Adrenal gland (tissue), 5 donors: ENCODE data around the gene OPCML.

Source experiments
- POLR2A ChIP-seq, 2 donors: fragments of 450-650 bp; IDR thresholded peaks; one replicate each; pipeline ENCODE4 v1.6.1; 2017; ENCODE audit warnings: antibody characterized with exemption in 2 of 2, mild to moderate bottlenecking in 2 of 2, moderate library complexity in 1 of 2
- TF ChIP-seq, protein P1 (sequence below), 6 experiments: fragments of 450-650 bp in 4 of 6; fragments of 200-600 bp in 2 of 6; sonication (generic) in 1 of 6; IDR thresholded peaks; 1 replicate in 5 of 6; 2 replicates in 1 of 6; pipeline versions ENCODE4 v1.5.1 to v1.8.0; 2016 to 2021; ENCODE audit warnings: antibody characterized with exemption in 6 of 6, mild to moderate bottlenecking in 2 of 6, moderate library complexity in 1 of 6
- donor health status: DM: no; HTN: no; CAD: no.

DNA sequence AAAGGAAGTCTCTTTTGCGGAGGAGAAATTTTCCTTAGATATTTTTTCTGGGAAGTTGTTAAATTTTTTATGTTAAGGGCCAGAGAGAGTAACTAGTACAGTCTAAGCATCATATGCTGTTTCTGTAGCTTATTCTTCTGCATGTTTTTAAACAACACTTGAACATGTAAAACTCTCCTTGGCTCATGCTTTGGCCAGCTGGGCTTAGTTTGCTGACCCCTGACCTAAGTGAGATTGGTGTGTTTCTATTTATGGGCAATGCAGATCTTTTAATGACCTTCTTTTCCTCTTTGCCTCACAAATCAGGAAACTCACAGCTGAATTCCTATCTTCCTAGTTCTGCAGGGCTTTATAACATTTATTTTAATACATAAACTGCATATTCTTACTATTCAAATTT is 942.5 kb downstream of the OPCML start:
- TF ChIP-seq, protein P1, sequence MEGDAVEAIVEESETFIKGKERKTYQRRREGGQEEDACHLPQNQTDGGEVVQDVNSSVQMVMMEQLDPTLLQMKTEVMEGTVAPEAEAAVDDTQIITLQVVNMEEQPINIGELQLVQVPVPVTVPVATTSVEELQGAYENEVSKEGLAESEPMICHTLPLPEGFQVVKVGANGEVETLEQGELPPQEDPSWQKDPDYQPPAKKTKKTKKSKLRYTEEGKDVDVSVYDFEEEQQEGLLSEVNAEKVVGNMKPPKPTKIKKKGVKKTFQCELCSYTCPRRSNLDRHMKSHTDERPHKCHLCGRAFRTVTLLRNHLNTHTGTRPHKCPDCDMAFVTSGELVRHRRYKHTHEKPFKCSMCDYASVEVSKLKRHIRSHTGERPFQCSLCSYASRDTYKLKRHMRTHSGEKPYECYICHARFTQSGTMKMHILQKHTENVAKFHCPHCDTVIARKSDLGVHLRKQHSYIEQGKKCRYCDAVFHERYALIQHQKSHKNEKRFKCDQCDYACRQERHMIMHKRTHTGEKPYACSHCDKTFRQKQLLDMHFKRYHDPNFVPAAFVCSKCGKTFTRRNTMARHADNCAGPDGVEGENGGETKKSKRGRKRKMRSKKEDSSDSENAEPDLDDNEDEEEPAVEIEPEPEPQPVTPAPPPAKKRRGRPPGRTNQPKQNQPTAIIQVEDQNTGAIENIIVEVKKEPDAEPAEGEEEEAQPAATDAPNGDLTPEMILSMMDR (IDR thresholded peaks at IDR 0.05) = no peak
- TF ChIP-seq POLR2A (IDR thresholded peaks at IDR 0.05) = no peak
